ENCODE data around the gene ISX.

The ISX gene

GRCh38 chr22:35053060-35053835 is 12.7 kb upstream of the ISX start:
- no peak for DNase-seq (ENCODE audit: low spot score)

GRCh38 chr22:35054064-35054463 is 11.9 kb upstream of the ISX start:
- DNase-seq (ENCODE audit: low spot score): no peak

DNA sequence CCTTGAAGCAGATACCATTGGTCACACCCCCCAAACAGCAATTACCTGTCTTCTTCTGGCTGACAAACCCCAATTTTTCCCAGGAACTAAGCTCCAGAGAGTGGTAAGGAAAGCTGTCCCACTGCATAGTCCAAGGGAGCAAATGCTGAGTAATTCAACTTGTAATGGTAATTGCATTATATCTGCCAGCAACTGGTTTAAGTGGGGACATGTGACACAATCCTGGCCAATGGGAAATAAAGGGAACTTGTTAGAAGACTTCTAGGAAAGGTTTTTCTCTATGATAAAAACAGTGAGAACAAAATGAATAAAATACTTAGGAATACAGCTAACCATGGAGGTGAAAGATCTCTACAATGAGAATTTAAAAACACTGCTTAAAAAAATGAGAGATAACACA is 9.5 kb upstream of the ISX start:
- DNase-seq (ENCODE audit: low spot score): no peak

GRCh38 chr22:35057155-35057554 is 8.8 kb upstream of the ISX start:
- DNase-seq (ENCODE audit: low spot score): no peak

GRCh38 chr22:35059632-35060031 is 6.3 kb upstream of the ISX start:
- no peak for DNase-seq (ENCODE audit: low spot score)

DNA sequence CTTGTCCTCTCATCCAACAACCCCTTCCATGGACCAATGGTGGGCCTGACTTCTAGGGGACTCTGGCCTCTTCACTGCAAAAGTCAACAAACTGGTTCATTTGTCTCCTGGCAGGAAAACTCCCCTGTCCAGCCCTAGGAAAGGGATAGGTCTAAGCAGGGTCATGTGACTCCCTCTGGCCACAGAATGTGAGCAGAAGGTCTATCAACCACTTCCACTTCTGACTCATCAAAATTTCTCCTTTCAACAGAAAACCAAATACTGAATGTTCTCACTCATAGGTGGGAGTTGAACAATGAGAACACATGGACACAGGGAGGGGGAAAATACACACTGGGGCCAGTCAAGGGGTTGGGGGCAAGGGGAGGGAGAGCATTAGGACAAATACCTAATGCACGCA is 1.3 kb upstream of the ISX start:
- DNase-seq (ENCODE audit: low spot score): no peak

- DNase-seq (ENCODE audit: low spot score): no peak
Observed at GRCh38 chr22:35065183-35065582, 775 bp upstream of the ISX start.

GRCh38 chr22:35066768-35067167 is 810 bp downstream of the ISX start:
- no peak for DNase-seq (ENCODE audit: low spot score)

DNA sequence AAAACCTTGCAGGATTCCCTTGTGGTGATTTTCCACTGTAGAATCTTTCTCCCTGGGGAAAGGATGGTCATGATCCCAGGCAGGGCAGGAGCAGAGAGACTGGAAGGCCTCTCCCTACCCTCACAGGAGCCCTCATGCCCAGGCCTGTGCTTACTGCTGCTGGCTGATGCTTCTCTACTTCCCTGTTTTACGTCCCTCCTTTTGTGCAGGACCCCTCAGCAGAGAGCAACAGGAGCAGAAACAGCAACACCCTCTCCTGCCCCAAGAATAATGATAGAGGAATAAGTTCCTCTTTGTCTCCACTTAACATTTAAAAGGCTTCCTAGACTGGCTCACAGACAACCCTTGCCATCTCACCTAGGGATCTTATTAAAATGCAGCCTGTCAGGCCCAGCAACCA is 3.6 kb downstream of the ISX start:
- DNase-seq (ENCODE audit: low spot score): no peak

DNA sequence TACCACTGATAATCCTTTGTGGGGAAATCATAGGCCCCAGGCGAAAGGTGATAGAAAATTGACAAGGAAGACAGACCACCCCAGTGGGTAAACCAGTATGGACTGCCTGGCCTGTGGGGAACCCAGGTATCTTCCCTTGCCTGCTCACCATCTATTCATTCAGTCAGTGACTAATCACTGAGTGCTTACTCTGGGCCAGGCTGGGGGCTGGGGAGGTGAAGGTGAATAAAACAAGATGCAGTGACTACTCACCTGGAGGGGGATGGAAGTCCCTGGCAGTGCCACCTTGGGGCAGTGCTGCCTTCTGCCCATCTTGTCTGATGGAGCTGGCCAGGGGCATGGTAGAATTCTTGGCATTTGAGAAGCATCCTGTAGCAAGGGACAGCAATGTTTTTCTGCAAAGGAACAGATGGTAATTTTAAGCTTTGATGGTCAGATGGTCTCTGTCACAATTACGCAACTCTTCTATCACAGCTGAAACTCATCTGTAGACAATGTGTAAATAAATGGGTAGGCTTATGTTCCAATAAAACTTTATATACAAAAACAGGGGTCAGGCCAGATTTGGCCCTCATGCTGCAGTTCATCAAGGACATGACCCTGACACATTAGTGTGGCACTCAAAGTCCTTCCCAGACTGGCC is 4.6 kb downstream of the ISX start:
- no peak for DNase-seq (ENCODE audit: low spot score)

DNA sequence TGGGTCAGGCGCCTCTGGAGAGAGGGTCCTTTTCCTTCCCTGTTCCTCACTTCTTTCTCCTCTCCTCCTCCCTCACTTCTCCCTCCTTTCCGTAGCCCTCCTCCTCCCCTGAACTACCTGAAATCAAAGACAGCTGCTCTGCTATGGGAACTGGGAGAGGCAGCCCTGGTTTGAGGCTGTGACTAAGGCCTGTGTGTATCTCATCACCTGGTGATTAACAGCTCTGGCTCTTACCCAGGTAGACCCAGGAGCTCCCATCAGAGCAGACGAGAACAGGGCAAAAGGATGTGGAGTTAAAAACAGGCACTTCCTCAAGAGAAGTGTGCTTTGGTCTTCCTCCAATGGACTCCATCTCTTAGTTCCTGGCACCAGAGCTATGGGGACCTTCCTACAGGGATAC is 5.8 kb downstream of the ISX start:
- no peak for DNase-seq (ENCODE audit: low spot score)

GRCh38 chr22:35072925-35073324 is 7.0 kb downstream of the ISX start:
- no peak for DNase-seq (ENCODE audit: low spot score)

DNA sequence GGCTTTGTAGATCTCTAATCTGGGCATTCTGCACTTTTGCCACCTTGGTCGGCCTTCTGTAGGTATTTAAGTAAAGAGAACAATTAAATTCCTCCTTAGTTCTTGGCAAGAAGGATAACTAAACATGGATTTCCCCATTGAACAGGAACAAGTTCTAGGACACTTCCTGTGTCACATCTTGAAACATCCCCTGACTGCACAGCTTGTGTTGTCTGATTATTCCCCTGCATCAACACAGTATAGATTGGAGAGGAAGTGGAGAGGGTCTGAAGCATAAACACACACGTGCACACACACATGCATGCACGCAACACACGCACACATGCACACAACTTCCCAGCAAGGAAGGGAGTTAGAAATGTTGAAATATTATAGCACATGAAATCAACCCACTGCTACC is 8.6 kb downstream of the ISX start:
- DNase-seq (ENCODE audit: low spot score): no peak

GRCh38 chr22:35076630-35077029 is 10.7 kb downstream of the ISX start:
- no peak for DNase-seq (ENCODE audit: low spot score)

GRCh38 chr22:35085621-35086020 is 19.7 kb downstream of the ISX start:
- DNase-seq (ENCODE audit: low spot score): no peak

- DNase-seq (ENCODE audit: low spot score): no peak
Observed at GRCh38 chr22:35089139-35089538, 23.2 kb downstream of the ISX start.

DNA sequence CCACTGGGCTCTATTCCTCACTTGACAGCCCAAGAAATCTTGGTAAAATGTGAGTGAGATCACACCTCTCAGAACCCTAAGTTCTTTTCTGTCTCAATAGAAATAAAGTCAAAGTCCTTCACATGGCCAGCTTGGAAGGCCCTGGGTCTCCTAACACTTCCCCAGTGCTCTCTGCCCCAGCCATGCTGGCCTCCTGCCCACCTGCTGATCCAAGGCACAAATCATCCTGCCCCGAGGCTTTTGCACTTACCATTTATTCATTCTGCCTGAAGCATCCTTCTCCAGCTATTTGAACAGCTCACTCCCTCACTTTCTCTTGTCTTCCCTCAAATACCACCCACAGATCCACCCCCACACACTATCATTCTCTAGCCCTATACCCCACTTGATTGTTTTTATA is 26.4 kb downstream of the ISX start:
- no peak for DNase-seq (ENCODE audit: low spot score)

- DNase-seq (ENCODE audit: low spot score): no peak
Observed at GRCh38 chr22:35098921-35099320, 33.0 kb downstream of the ISX start.

DNA sequence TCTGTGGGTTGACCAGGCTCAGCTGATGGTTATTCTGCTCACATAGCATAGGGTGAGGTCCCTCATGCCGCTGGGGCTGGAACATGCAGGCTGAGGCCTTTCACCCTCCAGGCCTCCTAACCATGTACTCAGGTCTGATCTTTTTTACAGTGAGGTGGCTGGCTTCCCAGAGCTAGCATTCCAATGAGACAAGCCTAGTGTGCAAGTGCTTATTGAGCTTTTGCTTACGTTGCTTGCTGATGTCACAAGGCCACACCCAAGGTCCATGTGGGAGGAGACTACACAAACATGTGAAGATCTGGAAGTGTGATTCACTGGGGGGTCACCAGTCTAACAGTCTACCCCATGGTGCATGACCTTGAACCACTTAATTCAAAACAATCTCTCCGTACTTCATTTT is 33.9 kb downstream of the ISX start:
- no peak for DNase-seq (ENCODE audit: low spot score)

DNA sequence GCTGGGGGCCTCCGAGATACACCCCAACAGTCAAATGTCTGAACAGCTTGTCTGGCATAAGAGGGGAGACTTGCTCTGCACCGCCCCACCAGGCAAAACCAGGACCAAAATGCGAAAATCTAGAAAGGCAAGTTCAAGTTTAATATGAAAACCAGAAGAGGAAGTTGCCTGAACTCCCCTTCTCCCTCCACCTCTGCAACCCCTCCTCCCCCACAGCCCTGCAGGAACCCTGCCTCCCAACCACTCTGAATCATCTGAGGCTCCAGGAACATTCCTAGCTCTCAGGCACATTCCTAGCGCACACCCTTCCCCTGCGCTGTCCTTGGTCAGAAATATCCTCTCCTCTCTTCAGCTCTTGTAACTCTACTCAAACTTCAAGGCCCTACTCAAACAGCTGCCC is 36.7 kb downstream of the ISX start:
- no peak for DNase-seq (ENCODE audit: low spot score)

DNA sequence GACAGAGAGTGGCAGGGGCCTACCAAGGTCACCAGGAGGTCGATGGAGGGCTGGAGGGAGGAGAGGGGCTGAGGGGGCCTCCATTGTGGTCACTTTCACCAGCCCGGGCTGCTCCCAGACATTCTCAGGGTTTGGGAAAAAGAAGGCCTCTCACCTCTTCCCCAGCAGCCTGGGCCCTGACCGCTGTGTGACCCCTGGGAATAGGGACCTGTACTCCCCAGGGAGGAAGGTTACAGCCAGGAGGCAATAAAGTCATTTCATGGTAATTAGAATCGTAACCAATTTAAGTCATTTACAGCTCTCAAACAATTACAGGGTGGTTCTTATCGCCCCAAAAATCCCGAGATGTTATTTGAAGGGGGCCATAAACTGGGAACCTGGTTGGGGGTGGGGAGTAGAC is 37.8 kb downstream of the ISX start:
- no peak for DNase-seq (ENCODE audit: low spot score)

DNA sequence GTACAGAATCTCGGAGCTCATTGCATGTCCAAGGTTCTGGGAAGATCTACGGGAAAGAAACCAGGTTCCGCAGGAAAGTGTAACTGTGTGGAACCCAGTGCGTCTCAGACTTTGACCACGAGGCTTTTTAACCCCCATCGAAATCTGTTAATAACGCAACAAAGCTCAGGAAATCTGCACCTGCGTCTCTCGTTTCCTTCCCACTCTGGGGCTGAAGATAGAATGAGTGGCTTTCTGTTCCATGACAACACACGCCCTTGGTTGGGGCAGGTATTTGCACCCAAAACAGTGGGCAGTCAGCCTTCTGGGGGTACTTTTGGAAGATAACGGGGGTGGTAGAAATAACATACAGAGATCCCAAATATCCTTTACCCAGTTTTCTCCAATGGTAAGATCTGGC is 38.5 kb downstream of the ISX start:
- no peak for DNase-seq (ENCODE audit: low spot score)

GRCh38 chr22:35109616-35110015 is 43.7 kb downstream of the ISX start:
- no peak for DNase-seq (ENCODE audit: low spot score)

GRCh38 chr22:35111244-35111643 is 45.3 kb downstream of the ISX start:
- DNase-seq (ENCODE audit: low spot score): no peak
